Measurements from ENCODE around the gene NRCAM.

The NRCAM gene

GRCh38 chr7:108109221-108109908 lies 346.9 kb downstream of the NRCAM start:
- no peak overlapping the region for H3K4me3 ChIP-seq (ENCODE audit: low read depth, low read length)
- H2AFZ ChIP-seq (ENCODE audit: low read length, unreplicated experiment) = no peak overlapping the region
- H3K79me2 ChIP-seq (ENCODE audit: control insufficient read depth, insufficient read depth, low read length, unreplicated experiment) = no peaks in the 10 kb centered on the region
- peaks cover 2% of the 10 kb centered on the region for H3K4me1 ChIP-seq (ENCODE audit: control insufficient read depth, insufficient read depth, low read length, unreplicated experiment)
- H3K27ac ChIP-seq (ENCODE audit: low read depth, low read length) = no peak overlapping the region
- no peaks in the 10 kb centered on the region for H3K27me3 ChIP-seq (ENCODE audit: insufficient read depth, low read length)
- H3K36me3 ChIP-seq (ENCODE audit: insufficient read depth, low read length) = no peaks in the 10 kb centered on the region

- Histone ChIP-seq H3K79me2 (ENCODE audit: control insufficient read depth, insufficient read depth, low read length, unreplicated experiment) (no peaks in the 10 kb centered on the region), H3K27me3 (ENCODE audit: insufficient read depth, low read length) (no peaks in the 10 kb centered on the region), H3K4me1 (ENCODE audit: control insufficient read depth, insufficient read depth, low read length, unreplicated experiment) (peaks cover 2% of the 10 kb centered on the region), H3K36me3 (ENCODE audit: insufficient read depth, low read length) (no peaks in the 10 kb centered on the region), H2AFZ (ENCODE audit: low read length, unreplicated experiment) (no peak overlapping the region), H3K4me3 (ENCODE audit: low read depth, low read length) (no peak overlapping the region), H3K27ac (ENCODE audit: low read depth, low read length) (no peak overlapping the region)
Observed at GRCh38 chr7:108108131-108108530, 348.1 kb downstream of the NRCAM start.

- Histone ChIP-seq H3K27ac (ENCODE audit: low read depth, low read length) (no peak overlapping the region), H3K4me3 (ENCODE audit: low read depth, low read length) (no peak overlapping the region), H2AFZ (ENCODE audit: low read length, unreplicated experiment) (no peak overlapping the region), H3K36me3 (ENCODE audit: insufficient read depth, low read length) (no peaks in the 10 kb centered on the region), H3K27me3 (ENCODE audit: insufficient read depth, low read length) (no peaks in the 10 kb centered on the region), H3K4me1 (ENCODE audit: control insufficient read depth, insufficient read depth, low read length, unreplicated experiment) (peaks cover 2% of the 10 kb centered on the region), H3K79me2 (ENCODE audit: control insufficient read depth, insufficient read depth, low read length, unreplicated experiment) (no peaks in the 10 kb centered on the region)
Observed at GRCh38 chr7:108104324-108104723, 351.9 kb downstream of the NRCAM start.

GRCh38 chr7:108103558-108104298 lies 352.5 kb downstream of the NRCAM start:
- no peaks in the 10 kb centered on the region for H3K79me2 ChIP-seq (ENCODE audit: control insufficient read depth, insufficient read depth, low read length, unreplicated experiment)
- peaks cover 2% of the 10 kb centered on the region for H3K4me1 ChIP-seq (ENCODE audit: control insufficient read depth, insufficient read depth, low read length, unreplicated experiment)
- no peak overlapping the region for H3K27ac ChIP-seq (ENCODE audit: low read depth, low read length)
- H3K4me3 ChIP-seq (ENCODE audit: low read depth, low read length) = no peak overlapping the region
- no peaks in the 10 kb centered on the region for H3K27me3 ChIP-seq (ENCODE audit: insufficient read depth, low read length)
- no peaks in the 10 kb centered on the region for H3K36me3 ChIP-seq (ENCODE audit: insufficient read depth, low read length)
- no peak overlapping the region for H2AFZ ChIP-seq (ENCODE audit: low read length, unreplicated experiment)

- Histone ChIP-seq H2AFZ (ENCODE audit: low read length, unreplicated experiment) (no peak overlapping the region), H3K36me3 (ENCODE audit: insufficient read depth, low read length) (no peaks in the 10 kb centered on the region), H3K4me1 (ENCODE audit: control insufficient read depth, insufficient read depth, low read length, unreplicated experiment) (peaks cover 2% of the 10 kb centered on the region), H3K79me2 (ENCODE audit: control insufficient read depth, insufficient read depth, low read length, unreplicated experiment) (no peaks in the 10 kb centered on the region), H3K4me3 (ENCODE audit: low read depth, low read length) (no peak overlapping the region), H3K27ac (ENCODE audit: low read depth, low read length) (no peak overlapping the region), H3K27me3 (ENCODE audit: insufficient read depth, low read length) (no peaks in the 10 kb centered on the region)
Observed at GRCh38 chr7:108102671-108103312, 353.4 kb downstream of the NRCAM start.

GRCh38 chr7:108101759-108102158 lies 354.5 kb downstream of the NRCAM start:
- Histone ChIP-seq H3K4me1 (ENCODE audit: control insufficient read depth, insufficient read depth, low read length, unreplicated experiment) (no peaks in the 10 kb centered on the region), H3K79me2 (ENCODE audit: control insufficient read depth, insufficient read depth, low read length, unreplicated experiment) (no peaks in the 10 kb centered on the region), H3K27me3 (ENCODE audit: insufficient read depth, low read length) (no peaks in the 10 kb centered on the region), H3K36me3 (ENCODE audit: insufficient read depth, low read length) (no peaks in the 10 kb centered on the region), H3K4me3 (ENCODE audit: low read depth, low read length) (no peak overlapping the region), H3K27ac (ENCODE audit: low read depth, low read length) (no peak overlapping the region), H2AFZ (ENCODE audit: low read length, unreplicated experiment) (no peak overlapping the region)

- Histone ChIP-seq H2AFZ (ENCODE audit: low read length, unreplicated experiment) (no peak overlapping the region), H3K4me3 (ENCODE audit: low read depth, low read length) (no peak overlapping the region), H3K27ac (ENCODE audit: low read depth, low read length) (no peak overlapping the region), H3K4me1 (ENCODE audit: control insufficient read depth, insufficient read depth, low read length, unreplicated experiment) (peaks cover 15% of the 10 kb centered on the region), H3K27me3 (ENCODE audit: insufficient read depth, low read length) (no peaks in the 10 kb centered on the region), H3K79me2 (ENCODE audit: control insufficient read depth, insufficient read depth, low read length, unreplicated experiment) (no peaks in the 10 kb centered on the region), H3K36me3 (ENCODE audit: insufficient read depth, low read length) (no peaks in the 10 kb centered on the region)
Observed at GRCh38 chr7:108099713-108100112, 356.5 kb downstream of the NRCAM start.

- Histone ChIP-seq H3K36me3 (ENCODE audit: insufficient read depth, low read length) (no peaks in the 10 kb centered on the region), H3K79me2 (ENCODE audit: control insufficient read depth, insufficient read depth, low read length, unreplicated experiment) (no peaks in the 10 kb centered on the region), H3K4me1 (ENCODE audit: control insufficient read depth, insufficient read depth, low read length, unreplicated experiment) (peaks cover 34% of the 10 kb centered on the region), H2AFZ (ENCODE audit: low read length, unreplicated experiment) (no peak overlapping the region), H3K27me3 (ENCODE audit: insufficient read depth, low read length) (no peaks in the 10 kb centered on the region), H3K4me3 (ENCODE audit: low read depth, low read length) (no peak overlapping the region), H3K27ac (ENCODE audit: low read depth, low read length) (no peak overlapping the region)
Observed at GRCh38 chr7:108097703-108098102, 358.5 kb downstream of the NRCAM start.
